Glomerular visceral epithelial cell (primary cell): ENCODE results near the gene WWOX.
"Not testable (repeated sequence)": the region's sequence is repeated elsewhere in the genome, so short reads cannot be mapped to it uniquely, and the experiment has no call there.

ENCODE experiments used
- DNase-seq: peaks from one replicate; pipeline ENCODE4 v3.0.0-alpha.2; 2016; ENCODE audit errors: extremely low spot score

Gene WWOX

GRCh38 chr16:78501744-78502143 lies 402.3 kb downstream of the WWOX start:
- DNase-seq, result no peak

GRCh38 chr16:78502812-78503350 lies 403.4 kb downstream of the WWOX start:
- DNase-seq, result no peak

DNA sequence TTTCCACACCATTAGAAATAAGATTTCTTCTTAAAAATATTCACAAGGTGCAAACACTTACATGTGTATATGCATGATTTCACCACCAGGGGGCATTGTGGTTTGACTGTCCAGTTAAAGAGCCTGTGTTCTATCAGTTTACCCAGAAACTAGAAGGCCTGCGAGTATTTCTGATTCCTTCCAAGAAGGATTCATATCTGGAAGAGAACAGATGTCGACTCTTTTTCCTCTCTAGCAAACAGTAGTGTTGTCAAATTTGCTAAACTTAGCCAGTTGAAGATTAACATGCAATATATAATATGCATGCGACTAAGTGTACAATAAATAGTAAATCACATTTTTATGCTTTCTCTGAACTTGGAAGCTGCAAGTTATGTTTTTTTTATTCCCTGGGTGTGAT lies 404.1 kb downstream of the WWOX start:
- no peak for DNase-seq

DNA sequence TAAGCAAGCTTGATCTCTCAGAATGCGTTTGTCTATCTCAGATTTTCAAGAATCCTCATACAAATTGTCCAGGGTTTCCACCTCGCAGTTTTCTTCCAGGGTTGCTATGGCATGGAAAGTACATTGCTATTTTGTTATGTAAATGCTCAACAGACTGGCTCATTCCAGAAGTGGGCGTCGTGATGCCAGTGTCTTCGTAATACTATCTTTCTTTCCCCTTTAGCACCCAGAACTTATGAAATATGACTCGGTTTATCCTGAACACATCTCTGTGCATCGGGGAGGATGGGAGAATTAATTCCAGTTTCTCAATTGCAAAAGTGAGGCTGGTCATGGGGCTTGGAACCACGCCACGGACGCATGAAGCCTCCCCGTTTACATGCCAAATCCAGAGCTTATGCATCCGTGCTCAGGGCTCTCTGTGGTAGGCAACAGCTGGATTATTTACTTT lies 405.0 kb downstream of the WWOX start:
- no peak for DNase-seq

GRCh38 chr16:78505036-78505435 lies 405.6 kb downstream of the WWOX start:
- no peak for DNase-seq

- peak; percentile 1 for DNase-seq
These were observed 406.3 kb downstream of the WWOX start for GRCh38 chr16:78505544-78506366.

GRCh38 chr16:78506367-78507193 lies 407.1 kb downstream of the WWOX start:
- no peak for DNase-seq

GRCh38 chr16:78507576-78507975 lies 408.1 kb downstream of the WWOX start:
- DNase-seq, result no peak

GRCh38 chr16:78509965-78510364 lies 410.5 kb downstream of the WWOX start:
- DNase-seq, result no peak

- no peak for DNase-seq
These were observed 411.0 kb downstream of the WWOX start for GRCh38 chr16:78510496-78510895.

GRCh38 chr16:78513838-78514237 lies 414.4 kb downstream of the WWOX start:
- DNase-seq, result no peak

DNA sequence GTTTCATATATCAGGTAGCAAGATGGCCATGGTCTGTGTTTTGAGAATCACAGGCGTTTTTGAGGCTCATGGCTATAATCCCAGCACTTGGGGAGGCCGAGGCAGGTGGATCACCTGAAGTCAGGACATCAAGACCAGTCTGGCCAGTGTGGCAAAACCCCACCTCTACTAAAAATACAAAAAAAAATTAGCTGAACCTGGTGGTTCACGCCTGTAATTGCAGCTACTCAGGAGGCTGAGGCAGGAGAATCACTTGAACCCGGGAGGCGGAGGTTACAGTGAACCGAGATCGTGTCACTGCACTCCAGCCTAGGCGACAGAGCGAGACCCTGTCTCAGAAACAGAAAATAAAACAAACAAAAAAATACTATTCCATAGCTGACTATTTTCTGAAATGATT lies 415.4 kb downstream of the WWOX start:
- DNase-seq, result not testable (repeated sequence)

GRCh38 chr16:78515421-78515820 lies 416.0 kb downstream of the WWOX start:
- no peak for DNase-seq

DNA sequence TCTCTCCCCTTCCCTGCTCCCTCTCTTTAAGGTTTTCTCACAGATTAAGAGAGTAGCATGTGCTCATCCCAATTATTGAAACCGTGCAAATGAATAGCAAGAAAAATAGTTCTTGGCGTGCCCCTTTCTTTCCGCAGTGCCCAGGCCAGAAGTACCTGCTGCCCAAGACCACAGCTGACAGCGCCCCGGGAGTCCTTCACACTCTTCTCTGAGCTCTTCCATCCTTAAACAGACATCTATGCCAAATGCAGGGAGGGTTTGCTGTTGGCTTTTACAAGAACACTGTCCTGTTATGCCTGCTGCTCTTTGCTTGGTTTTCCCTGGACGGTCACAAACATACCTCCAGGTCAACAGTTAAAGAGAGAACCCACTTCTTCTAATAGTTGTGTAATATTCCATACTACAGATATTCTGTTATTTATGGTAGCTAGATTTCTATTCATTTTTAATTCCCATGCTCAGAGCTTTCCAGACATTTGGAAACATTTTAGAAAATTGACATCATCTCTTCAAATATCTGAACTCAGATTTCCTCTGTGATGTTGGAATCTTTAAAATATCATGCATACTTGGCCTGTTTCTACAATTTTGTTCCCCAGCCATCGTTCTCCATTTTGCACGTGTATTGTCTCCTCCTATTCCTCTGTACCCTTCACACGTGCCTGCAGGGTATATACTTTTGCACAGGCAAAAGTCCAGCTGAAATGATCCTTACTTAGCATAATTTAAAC lies 416.7 kb downstream of the WWOX start:
- no peak for DNase-seq

GRCh38 chr16:78519896-78520295 lies 420.4 kb downstream of the WWOX start:
- no peak for DNase-seq

DNA sequence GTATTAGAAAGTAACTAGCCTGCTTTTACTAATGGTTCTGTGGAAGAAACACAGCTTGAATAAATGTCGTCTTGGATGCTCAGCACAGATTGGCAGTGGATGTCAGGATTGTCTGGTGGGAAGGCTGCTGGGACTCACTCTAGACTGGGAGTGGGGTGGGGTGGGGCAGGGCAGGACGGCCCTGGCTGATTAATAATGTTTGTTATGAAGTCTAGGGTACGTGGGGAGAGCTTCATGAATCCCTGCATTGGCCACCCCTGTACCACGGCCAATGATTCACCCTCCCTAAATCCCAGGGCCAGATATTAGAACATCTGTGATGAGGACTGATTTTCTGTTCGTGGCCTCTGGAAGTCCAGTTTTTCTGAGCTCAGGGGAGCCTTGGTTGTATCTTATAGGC lies 421.0 kb downstream of the WWOX start:
- no peak for DNase-seq

GRCh38 chr16:78522327-78522726 lies 422.9 kb downstream of the WWOX start:
- DNase-seq, result no peak

DNA sequence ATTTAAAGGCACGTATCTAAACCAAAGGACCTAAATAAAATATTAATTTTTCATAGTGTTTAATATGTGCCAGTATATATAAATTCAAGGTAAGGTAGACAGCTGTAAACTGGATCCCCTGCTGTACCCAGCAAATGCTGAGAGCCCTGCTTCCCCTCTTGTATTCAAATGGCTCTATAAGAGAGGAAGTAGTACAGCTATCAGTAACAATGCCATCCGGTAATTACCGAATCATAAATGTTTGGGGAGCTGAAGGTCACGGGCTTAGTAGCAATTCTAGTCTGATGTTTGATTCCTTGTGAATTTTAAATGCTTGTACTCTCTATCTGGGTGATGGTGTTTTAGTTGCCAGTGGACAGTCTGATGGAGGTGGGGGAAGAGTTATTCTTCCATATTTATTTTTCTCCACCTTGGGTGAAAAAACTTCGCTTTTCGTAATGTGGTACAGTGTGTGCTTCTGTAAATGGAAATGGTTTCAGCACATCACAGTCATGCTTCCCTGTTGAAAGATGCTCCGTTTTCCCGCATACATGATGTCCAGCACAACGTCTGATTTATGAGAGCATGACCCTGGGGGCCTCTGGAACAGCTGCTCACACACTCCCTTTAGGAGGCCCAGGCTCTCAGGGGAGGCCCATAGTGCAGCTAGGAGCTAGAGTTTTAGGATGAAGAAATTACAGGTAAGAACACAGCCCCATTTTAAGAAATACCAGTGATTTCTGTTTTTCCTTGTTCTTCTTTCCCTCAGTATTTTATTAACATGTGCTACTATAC lies 423.9 kb downstream of the WWOX start:
- DNase-seq, result no peak

DNA sequence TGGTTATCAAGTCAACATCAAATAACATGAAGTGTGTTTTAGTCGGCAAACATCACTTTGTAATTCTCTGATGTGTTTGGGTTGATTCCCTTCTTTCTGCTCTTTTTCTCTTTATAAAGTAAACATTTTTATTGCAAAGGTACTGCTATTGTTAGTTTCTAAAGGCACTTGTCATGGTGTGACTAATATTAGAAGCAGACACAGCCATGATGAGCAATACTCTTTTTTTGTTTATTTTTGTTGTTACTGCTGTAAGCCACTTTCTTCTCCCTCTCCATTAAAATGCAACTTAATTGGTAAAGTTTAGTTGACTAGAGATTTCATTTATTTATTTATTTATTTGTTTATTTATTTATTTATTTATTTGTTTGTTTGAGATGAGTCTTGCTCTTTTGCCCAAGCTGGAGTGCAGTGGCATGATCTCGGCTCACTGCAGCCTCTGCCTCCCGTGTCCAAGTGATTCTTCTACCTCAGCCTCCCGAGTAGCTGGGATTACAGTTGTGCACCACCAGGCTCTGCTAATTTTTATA lies 424.7 kb downstream of the WWOX start:
- no peak for DNase-seq

DNA sequence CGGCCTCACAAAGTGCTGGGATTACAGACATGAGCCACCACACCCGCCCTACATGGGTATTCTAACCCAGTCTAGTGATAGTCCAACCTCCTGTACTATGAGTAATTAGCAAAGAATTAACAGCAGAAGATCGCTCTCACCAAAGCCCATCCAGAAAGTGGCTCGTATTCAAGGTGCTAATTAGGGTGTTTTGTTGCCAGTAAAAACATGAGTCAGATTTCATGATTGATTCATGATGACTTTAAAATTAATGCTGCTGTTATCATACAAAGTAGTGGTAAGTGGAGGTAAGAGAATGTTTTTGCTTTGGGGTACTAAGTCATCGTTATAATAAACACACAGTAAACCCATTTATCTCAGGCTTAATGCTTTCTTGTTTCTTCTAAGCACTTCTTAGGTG lies 428.8 kb downstream of the WWOX start:
- no peak for DNase-seq

DNA sequence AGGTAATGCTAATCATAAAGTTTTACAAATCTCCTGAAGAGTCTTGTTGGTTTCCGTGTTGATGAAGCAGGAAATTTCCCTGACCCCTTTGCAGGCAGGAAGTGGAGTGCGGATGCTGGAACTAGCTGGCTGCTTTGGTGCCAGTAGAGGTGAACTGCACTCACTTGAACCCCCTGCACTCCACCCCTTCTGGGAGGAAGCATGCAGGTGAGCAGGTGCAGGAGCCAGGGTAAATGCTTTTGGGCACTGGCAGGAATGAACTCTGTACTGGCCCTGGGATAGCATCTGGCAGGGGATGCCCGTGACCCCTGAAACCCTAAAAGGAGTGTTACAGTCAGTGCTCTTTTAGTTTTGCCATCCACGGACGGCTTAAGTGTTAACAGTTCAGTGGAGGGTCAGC lies 430.4 kb downstream of the WWOX start:
- DNase-seq, result no peak
